SK-N-DZ (cell line): ENCODE results near the gene HOXA7.

Experiments used
- DNase-seq: peaks from one replicate; pipeline ENCODE4 v3.0.0-alpha.2; 2015; ENCODE audit warnings: low spot score

The HOXA7 gene

DNA sequence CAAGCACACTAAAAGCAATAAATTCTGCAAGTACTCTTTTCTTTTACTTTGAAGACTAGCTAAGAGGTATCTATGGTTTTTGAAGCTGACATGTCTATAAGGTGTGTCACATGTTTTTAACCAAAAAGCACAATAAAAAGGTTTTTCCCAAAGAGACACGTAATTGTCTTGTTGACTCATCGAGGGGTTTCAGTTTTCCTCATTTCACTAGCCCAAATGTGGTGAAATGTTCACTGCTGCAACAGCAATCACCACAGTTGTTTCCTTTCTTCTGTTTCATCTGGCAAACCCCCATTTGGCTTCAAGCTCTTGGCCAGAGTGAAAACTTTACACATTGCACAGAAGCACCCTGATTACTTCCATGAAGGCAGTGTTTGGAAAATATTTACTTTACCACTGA is 22.1 kb downstream of the HOXA7 start:
- no peak for DNase-seq

DNA sequence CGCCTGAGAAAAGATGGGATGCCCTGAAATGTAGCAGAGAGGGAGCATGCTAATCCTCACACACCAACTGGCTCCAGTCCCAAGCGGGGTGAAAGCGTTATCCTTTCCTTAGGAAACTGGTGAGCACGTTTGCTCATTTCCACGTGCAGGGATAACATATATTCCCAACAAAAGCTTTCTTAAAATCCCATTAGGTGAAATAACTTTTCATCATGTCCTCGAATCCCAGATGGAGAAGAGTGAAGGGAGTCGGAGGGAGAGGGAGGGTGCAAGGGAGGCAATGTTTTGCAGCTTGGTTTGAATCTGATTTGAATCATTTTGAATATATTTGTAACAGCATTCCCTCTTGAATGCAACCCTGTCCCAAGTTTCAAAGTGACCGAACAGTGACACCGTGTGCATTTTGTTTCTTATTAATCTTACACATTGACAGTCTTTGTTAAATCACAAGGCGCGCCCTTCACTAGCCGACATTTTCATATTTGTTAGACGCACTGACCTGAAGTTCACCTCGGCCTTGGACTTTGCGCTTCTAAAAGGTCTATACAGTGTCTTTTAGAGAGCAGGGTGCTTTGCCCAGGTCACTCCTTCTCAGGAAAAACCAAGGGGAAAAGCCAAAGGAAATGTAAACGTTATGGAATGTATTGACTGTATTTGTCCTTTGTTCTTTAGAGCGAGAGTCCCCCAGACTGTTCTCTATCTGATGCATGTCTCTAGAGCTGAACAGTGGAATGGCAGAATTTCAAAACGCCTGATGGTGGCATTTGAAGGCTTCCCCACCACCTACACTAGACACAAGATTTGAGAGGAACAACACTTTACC is 22.9 kb downstream of the HOXA7 start:
- no peak for DNase-seq

DNA sequence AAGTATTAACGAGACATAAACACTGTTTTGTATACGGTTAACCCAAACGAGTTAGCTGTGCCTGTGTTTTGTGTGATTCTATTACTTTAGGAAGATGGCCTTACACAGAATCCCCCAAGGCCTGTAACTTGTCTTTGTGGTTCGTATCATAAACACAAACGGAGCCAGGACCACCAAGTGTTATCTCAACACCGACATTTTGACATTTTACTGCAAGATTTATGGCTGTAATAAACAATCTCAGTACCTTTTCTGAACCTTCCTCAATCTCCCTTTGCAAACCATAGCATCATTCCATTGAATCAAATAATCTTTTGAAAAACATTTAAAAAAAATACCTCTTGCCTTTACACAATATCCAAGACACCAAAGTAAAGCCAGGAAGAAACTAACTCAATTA is 23.5 kb downstream of the HOXA7 start:
- DNase-seq: no peak

DNA sequence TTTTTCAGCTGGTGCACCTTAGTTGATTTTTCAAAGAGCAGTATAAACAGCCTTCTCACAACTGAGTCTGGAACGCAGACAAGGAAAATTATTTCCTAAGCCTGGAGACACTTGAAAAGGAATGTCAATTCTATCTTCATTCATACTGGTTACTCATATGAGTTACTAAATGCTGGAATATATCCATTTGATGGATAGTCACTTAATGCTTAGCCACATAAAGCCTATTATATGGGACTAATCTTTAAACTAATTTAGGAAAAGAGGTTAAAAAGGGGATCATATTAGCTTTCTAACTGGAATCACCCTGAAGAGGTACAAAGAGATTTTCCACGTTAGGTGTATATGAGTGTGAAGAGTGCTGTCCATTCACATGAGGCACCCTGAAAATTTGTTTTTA is 24.3 kb downstream of the HOXA7 start:
- DNase-seq: no peak

DNA sequence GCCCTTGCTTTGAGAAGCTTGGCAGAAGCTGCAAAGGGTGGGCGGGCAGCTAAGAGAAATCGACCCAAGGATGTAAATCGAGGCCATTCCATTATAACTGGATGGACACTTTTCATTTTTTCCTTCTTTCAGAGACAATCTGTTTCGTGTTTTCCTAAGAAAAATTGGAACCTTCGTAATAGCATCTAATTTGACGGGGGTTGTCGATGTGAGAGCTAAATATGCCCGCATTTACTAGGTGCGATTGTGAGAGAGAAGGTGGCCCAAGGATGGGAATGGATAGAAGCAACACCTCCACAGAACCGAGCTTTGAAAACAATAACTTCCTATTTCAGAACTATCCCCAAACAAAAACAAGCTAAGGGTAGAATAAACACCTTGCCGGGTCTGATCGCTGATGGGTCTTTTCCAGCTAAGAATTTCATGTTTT is 25.1 kb downstream of the HOXA7 start:
- DNase-seq: no peak

DNA sequence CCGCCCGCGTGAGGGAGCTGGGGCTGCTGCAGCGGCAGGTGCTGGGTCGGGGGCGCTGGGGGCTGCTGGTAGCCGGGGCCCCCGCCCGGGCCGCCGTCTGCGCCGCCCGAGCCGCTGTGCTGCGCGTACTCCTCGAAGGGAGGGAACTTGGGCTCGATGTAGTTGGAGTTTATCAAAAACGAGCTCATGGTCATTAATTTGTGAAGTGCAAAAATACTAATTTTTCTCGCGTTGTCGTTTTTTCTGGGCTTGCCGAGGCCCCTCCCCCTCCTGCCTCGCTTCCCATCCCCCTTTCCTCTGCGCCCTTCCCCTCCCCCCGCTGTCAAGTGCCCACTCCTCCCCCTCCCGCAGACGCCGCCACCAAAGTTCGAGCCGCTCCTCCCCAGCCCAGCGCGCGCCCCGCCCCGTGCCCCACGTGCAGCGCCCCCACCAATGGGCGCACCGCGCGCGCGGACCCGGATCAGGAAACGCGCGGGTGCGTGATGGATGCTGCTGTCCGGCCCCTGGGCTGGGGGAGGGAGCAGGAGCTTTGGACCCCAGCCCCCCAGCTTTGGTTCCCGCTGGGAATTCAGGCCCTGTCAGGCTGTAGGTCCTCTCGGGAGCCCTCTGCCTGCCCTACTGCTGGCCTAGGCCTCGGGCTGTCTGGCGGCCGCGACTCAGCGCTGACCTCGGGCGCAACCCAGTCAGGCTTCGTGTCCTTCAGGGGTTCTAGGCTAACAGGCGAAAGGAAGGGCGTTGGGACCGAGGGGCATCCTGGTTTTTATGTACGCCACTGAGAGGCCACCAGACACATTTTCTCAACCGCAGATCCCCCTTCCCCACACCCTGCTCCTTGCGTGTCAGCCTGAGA is 25.7 kb downstream of the HOXA7 start, which contains the start of gene HOXA4:
HOXA4 (minus strand) TSS at position 218 of the 850 bp plus-strand sequence; CDS start at position 194, 24 bp downstream.
- no peak for DNase-seq

DNA sequence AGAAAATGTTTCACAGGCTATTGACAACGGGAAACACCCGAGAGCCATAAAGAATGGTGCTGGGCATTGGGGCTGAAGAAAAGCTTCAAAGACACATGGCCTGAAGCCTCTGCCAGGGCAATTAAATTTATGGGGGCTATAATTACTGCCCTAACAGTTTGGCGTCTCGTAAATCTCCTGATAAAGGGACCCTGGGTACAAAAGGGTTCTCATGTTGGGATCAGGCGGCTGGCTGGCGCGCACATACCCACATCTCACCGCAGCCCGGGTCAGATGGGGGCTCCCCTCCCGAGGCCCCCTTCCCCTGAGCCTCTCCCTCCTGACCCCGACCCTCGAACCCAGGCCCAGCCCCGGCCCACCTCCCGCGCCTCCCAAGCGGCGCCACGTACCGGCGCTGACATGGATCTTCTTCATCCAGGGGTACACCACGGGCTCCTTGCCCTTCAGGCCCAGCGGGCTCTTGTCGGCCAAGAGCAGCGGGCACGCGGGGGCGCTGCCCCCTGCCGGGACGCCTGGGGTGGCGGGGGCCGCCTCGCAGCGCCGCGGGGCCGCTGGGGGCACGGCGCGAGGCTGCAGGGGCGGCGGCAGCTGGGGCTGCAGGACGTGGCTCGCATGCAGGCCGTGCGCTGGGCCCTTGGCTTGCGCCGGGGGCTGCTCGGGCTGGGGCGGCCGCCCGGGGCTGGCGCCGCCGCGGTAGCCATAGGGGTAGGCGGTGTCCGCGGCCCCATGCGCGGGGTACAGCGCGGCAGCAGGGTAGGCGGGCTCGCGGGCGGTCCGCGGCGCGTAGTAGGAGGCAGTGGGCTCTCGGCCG is 26.5 kb downstream of the HOXA7 start:
- DNase-seq: no peak

DNA sequence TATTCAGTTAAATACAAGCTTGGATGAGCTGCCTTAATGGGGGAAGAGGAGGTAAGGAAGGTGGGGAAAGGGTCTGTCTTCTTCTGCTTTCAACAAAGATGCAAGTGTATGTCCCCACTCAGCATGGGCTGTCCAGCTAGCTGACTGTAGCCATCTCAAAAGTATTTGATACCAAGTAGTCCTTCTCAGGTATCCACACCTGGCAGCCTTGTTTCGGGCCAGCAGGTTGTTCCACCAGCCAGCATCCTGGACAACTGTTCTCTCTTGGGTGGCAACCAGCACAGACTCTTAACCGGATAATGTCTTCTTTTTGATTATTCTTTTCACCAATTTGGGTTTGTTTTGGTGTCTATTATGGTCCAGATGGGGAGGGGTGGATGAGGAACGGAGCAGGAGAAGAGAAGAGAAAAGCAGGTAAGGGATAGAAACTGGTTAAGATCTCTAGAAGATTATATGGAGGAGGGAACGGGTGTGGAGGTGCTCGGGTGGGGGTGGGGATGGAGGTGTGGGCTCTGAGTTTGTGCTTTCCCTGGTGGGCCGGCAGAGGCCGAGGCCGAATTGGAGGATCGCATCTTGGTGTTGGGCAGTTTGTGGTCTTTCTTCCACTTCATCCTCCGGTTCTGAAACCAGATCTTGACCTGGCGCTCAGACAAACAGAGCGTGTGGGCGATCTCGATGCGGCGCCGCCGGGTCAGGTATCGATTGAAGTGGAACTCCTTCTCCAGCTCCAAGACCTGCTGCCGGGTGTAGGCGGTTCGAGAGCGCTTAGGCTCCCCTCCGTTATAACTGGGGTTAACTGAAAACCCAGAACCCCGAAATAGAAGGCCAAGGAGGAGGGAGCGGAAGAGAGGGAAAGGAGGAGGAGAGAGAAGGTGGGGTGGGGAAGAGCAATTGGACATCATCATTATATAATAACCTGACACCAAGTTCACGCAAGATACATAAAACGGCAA is 27.4 kb downstream of the HOXA7 start:
- no peak for DNase-seq

DNA sequence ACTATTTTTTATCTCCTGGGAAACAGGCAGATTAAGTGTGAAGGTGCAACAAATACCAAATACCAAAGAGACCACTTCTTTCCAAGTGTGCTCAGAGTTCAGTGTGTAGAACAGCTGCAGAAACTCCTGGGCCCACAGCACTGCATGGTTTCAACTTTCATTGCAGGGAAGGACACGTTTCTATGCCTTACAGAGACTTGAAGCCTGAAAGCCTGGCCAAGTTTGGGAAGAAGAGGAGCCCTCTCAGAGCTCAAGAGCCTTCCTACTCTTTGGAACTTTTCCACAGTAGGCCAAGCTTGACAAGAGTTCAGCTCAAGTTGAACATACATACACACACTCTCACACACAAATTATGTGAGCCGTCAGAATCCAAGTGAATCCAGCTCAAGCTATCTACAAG is 28.4 kb downstream of the HOXA7 start:
- DNase-seq: no peak

DNA sequence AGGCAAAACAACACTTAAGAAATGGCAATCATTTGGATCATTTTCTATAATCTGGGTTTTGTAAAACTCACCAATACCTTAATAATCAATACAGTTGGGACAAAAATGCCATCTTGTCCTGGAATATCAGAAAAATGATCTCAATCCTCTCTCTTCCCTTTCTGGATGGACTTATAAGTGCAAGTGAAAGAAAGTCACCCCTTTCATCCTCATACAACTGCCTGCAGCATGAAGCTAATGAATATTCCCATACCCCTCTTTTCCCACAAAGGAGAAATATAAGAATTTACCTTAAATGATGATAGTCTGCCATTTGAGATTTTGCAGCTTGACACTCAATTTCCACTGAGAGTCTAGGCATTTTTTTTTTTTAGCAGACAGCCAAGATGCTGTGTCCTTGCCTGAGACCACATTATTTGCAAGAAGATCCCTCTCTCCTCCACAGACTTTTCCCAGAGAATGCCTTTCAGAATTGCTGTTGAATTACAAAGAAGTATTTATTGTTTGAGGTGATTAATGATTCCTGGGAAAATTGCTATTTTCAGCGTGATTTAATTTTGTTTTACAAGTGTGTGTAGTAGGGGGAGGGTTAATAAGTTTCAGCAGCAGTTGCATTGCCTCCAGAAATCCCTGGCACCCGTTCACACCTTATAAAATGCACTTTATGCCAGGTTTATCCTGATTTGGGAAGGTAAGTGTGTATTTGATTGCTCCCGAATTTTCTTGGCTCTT is 29.7 kb downstream of the HOXA7 start:
- no peak for DNase-seq

DNA sequence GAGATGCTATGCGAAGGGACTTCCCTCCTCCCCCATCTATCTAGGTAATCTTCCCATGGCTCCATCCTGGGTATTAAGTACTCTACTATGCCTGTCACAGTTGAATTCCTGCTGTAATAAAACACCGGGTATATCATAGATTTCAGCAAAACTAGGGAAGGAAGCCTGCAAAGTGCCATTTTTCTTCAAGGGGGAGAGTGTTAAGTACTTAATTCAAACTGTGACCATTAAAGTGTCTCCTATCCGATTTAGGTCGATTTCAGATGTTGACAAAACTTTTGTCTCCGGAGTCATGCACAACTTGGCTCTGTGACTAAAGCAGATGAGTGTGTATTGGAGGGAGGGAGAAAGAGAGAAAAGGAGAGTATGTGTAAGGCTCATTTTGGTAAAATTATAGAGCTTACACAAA is 30.5 kb downstream of the HOXA7 start:
- DNase-seq: no peak

DNA sequence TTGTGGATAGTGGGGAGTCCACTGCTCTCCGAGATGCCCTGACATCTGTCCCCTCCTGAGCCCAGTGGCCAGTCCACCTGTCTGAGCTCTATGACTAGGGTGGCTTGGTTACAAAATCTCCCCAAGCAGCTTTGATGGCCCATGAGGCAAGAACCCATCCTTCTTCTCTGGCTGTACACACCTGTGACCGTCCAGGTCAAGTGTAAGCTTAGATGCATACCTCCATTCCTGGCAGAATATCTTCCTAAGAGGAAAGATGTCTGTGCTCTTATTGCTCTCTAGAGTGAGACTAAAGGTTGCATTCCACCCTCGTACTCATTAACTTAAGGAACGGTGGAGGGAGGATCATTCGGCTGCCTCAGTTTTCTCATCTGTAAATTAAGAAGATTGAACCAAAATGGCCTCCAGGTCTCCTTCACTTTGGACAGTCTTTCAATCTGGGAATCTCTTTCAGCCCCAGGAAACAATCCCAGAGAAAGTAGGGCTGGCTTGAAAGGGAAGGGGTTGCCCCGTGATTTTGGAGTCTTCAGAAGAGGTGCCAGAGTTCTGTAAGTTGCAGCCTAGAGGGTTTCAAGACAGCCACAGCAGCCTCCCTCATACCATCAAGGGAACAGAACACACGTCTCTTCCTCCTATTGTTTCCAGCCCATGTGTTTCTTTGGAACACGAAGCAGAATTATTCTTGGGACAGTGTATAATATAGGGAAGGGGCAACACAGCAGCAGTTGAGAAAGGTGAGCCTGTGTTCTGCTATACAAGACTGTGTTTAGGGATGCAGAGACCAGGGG is 31.4 kb downstream of the HOXA7 start:
- DNase-seq: no peak

DNA sequence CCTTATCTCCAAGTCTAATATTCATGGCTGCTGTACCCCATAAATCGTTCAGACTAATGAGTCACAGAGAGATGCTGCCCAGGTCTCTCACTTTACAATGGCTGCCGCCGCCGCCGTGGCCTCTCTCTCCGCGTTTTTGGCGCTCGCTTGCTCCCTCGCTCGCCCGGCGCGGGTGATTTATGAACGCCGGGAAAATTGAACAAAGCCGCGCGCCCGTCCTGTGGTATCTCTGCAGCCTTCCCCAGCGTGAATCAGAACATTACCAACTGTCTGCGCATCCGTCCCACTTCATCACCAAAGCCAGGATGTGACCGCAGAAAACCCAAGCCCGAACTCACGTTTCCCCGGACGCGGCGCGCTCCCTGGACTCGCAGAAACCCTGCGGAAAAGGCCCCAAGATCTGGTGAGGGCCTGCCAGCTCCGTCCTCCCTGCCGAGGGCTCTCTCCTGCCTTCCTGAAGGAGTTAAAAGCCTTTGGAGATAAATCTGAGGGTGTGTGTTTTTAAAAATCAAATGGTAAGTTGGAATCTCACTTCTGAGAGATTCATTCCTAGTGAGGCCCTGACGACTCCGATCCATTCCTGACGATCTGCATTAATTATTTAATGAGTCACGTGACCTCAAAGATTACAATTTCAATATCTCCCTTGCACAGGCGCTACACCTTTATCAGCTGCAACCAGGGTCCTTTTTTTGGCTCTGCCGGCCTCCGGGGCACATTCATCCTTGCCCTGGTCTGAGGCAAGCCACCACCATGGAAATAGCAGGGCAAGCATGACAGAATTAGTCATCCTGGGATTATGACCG is 32.2 kb downstream of the HOXA7 start:
- no peak for DNase-seq

DNA sequence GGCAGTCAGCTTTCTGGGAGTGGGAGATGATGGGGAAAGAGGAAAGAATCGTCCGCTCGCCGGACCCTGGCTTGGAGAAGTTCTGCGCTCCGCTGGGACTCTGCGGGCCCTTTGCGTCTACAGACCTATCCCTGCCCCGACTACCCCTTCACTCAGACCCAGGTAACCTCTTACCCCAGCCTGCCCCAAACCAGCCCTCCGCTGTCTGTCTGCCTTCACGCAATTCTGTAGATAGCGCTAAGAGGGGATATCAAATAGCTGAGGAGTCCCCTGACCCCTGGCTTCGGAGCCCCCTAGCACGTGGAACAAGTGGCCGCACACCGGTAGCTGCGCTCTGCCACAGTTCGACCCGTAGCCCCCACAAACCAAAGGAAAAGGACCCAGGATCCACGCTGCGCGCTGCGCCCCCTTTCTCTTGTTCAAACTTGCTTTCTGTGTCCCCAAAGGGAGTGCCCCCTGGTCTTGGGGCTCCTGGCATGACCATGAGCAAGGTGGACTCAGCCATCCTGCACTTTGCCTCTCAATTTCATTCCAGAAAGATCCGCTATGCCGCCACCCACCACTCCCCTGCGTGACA is 32.9 kb downstream of the HOXA7 start:
- no peak for DNase-seq

DNA sequence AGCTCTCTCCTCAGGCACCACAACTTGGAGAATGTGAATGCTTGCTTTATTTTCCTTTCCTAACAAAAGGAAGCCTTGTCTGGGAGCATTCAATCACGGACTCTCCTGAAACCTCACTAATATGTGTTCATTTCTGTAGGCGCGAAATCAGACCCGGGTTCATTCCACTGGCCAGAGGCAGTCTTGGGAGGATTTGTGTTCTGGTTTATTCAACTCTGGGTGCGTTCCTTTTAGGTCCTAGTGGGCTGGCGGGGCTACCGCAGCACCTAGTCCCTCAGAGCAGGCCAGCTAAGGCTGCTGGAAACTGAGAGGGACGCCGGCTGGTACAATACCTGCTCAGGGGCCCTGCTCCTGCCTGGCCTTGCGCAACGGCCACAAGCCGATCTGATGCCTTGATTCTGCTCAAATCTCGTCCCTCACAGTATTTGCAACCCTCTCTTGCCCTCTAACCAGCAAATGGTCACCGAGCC is 33.4 kb downstream of the HOXA7 start:
- DNase-seq: no peak

DNA sequence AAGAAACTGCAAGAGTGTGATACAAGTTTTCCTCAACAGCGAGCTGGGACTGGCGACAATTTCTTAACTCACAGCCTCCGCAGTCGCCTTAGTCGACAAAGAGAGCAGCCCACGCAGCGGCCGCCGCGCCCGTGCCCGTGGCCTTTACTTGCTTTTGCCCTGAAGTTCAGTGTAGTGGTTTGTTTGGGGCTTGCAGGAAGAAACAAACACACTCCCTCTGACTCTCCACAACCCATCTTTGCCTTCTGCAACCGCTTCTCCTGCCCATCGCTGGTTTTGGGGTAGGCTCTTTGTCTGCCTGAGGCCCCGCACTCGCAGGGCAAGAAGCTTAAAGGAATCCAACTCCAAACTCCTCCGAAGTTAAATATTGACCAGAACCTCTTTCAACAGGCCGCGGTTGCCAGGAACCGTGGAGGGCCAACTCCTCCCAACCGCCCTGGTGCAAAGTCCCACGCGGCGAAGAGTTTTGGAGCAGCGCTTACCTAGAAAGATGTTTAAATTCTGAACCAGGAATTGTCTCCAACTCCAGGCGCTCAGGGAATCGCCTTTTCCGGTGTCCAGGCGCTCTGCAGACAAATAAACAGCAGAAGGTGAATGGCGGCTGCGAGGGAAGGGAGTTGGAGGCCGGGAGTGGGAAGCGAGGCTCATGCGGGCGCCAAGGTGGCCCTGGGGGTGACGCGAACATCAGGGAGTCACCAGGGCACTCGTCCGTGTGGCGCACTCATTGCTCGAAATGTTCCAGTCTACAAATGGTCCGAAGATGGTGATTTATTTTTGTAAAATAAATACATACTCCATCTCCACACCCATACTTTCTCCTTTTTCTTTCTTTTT is 34.2 kb downstream of the HOXA7 start:
- DNase-seq: no peak

DNA sequence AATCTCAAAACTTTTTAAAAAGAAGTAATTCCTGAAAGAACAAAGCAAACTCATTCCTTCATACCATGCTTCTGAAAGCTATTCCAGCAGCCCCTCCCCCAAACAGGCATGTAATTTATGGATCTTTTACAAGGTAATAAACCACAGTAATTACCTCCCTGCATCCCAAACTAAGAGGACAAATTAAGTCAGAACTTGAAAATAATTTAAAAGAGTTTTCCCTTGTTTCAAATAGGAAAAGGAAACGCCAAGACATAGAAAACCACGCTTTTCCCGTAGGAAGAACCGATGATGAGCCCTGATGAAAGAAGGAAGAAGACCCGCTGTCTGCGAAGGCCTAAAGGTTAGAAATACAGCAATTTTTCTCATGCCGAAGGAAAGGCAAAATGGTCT is 34.8 kb downstream of the HOXA7 start:
- DNase-seq: no peak
